Measurements from ENCODE around the gene DLG1. TPM values are rescaled to one million over a fixed set of nuclear protein-coding genes. Genes with fewer than 3 reads are reported as not detected.

Gene DLG1
- total and polyA plus RNA-seq, 2 of the 4 experiments (the other 2 are of a cell fraction) = 21.2 to 57.7 TPM

GRCh38 chr3:197021729-197022404 is 276.5 kb downstream of the DLG1 start:
- H3K36me3 ChIP-seq (ENCODE audit: control insufficient read depth, insufficient read depth, low read length) = no peaks in the 10 kb centered on the region
- in situ Hi-C loops (cut with MboI; ENCODE audit: low sequenced_read_pairs) (no loop called here), intact Hi-C loops (cut with micrococcal nuclease) (no loop called here), dilution Hi-C loops (cut with HindIII; ENCODE audit: low sequenced_read_pairs, unreplicated experiment) (no loop called here)
- H2BK120ac ChIP-seq (ENCODE audit: low read depth, low read length) = no peak overlapping the region
- WGBS, 2 experiments (ENCODE audit: extremely low coverage in 2 of 2, insufficient read length in 1 of 2) = 80% methylated on average over 8 of the region's 15 CpGs; no CpG with 5 or more reads in 1 of the 2 experiments
- H3K4ac ChIP-seq (ENCODE audit: low read depth, low read length) = no peak overlapping the region
- no peak overlapping the region for H3K56ac ChIP-seq (ENCODE audit: extremely low read depth, insufficient read depth, low read length)
- no peak overlapping the region for H3K14ac ChIP-seq (replicated peaks; ENCODE audit: low read depth, low read length)
- H3K9ac ChIP-seq (ENCODE audit: low read depth, low read length) = no peak overlapping the region
- no peak overlapping the region for H4K91ac ChIP-seq (ENCODE audit: insufficient read depth, low read depth, low read length)
- no peak overlapping the region for H2AK5ac ChIP-seq (ENCODE audit: low read depth, low read length)
- no peak overlapping the region for H4K5ac ChIP-seq (ENCODE audit: low read depth, low read length)
- BruUV-seq (replicated peaks) = no TSS peak
- no peak overlapping the region for H3K4me3 ChIP-seq (ENCODE audit: insufficient read depth, low read depth, low read length)
- H2BK15ac ChIP-seq (ENCODE audit: low read depth, low read length) = no peak overlapping the region
- H3K9me3 ChIP-seq (ENCODE audit: control insufficient read depth, insufficient read depth, low read length) = no peaks in the 10 kb centered on the region
- H2BK5ac ChIP-seq (ENCODE audit: low read depth, low read length, poor library complexity, severe bottlenecking) = no peak overlapping the region
- no peaks in the 10 kb centered on the region for H3K9me1 ChIP-seq (ENCODE audit: insufficient read depth, low read length)
- ChIA-PET CTCF (no interaction called here), POLR2A (ENCODE audit: unreplicated experiment) (no interaction called here)
- H3K23ac ChIP-seq (ENCODE audit: low read depth, low read length) = no peak overlapping the region
- TF ChIP-seq MAZ (IDR thresholded peaks at IDR 0.05; ENCODE audit: borderline replicate concordance, low read depth, low read length) (no peak), CEBPB (IDR thresholded peaks at IDR 0.05; ENCODE audit: low read depth, low read length) (no peak), SMC3 (IDR thresholded peaks at IDR 0.05; ENCODE audit: low read depth, low read length) (no peak), FOS (IDR thresholded peaks at IDR 0.05; ENCODE audit: low read depth, low read length) (no peak), RCOR1 (IDR thresholded peaks at IDR 0.05; ENCODE audit: insufficient replicate concordance, low read length) (no peak), POLR2A (IDR thresholded peaks at IDR 0.05; ENCODE audit: low read depth, low read length) (no peak), NFE2L2 (IDR thresholded peaks at IDR 0.05; ENCODE audit: low read depth, low read length) (no peak), CHD1 (IDR thresholded peaks at IDR 0.05; ENCODE audit: low read depth, low read length) (no peak), RAD21 (IDR thresholded peaks at IDR 0.05; ENCODE audit: low read length) (no peak), MAFK (IDR thresholded peaks at IDR 0.05; ENCODE audit: low read depth, low read length) (no peak), BHLHE40 (IDR thresholded peaks at IDR 0.05; ENCODE audit: low read depth, low read length) (no peak), MXI1 (IDR thresholded peaks at IDR 0.05; ENCODE audit: borderline replicate concordance, low read depth, low read length) (no peak), RFX5 (IDR thresholded peaks at IDR 0.05; ENCODE audit: low read depth, low read length) (no peak)
- TF ChIP-seq, protein P1, sequence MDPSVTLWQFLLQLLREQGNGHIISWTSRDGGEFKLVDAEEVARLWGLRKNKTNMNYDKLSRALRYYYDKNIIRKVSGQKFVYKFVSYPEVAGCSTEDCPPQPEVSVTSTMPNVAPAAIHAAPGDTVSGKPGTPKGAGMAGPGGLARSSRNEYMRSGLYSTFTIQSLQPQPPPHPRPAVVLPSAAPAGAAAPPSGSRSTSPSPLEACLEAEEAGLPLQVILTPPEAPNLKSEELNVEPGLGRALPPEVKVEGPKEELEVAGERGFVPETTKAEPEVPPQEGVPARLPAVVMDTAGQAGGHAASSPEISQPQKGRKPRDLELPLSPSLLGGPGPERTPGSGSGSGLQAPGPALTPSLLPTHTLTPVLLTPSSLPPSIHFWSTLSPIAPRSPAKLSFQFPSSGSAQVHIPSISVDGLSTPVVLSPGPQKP (IDR thresholded peaks at IDR 0.05; ENCODE audit: borderline replicate concordance, low read depth, low read length) = no peak
- TF ChIP-seq, protein P2, sequence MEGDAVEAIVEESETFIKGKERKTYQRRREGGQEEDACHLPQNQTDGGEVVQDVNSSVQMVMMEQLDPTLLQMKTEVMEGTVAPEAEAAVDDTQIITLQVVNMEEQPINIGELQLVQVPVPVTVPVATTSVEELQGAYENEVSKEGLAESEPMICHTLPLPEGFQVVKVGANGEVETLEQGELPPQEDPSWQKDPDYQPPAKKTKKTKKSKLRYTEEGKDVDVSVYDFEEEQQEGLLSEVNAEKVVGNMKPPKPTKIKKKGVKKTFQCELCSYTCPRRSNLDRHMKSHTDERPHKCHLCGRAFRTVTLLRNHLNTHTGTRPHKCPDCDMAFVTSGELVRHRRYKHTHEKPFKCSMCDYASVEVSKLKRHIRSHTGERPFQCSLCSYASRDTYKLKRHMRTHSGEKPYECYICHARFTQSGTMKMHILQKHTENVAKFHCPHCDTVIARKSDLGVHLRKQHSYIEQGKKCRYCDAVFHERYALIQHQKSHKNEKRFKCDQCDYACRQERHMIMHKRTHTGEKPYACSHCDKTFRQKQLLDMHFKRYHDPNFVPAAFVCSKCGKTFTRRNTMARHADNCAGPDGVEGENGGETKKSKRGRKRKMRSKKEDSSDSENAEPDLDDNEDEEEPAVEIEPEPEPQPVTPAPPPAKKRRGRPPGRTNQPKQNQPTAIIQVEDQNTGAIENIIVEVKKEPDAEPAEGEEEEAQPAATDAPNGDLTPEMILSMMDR (conservative IDR thresholded peaks at IDR 0.05; ENCODE audit: low read depth, low read length) = no peak
- TF ChIP-seq, protein P3, sequence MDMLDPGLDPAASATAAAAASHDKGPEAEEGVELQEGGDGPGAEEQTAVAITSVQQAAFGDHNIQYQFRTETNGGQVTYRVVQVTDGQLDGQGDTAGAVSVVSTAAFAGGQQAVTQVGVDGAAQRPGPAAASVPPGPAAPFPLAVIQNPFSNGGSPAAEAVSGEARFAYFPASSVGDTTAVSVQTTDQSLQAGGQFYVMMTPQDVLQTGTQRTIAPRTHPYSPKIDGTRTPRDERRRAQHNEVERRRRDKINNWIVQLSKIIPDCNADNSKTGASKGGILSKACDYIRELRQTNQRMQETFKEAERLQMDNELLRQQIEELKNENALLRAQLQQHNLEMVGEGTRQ (IDR thresholded peaks at IDR 0.05; ENCODE audit: low read depth, low read length) = no peak
- peak overlapping the region; percentile 65 for H2AK9ac ChIP-seq (replicated peaks; ENCODE audit: low read depth, low read length, poor library complexity)
- H3K27me3 ChIP-seq (ENCODE audit: control insufficient read depth, insufficient read depth, low read length) = peaks cover 61% of the 10 kb centered on the region
- H3K4me1 ChIP-seq (ENCODE audit: control insufficient read depth, insufficient read depth, low read length) = no peaks in the 10 kb centered on the region
- no peaks in the 10 kb centered on the region for H4K20me1 ChIP-seq (ENCODE audit: insufficient read depth, low read length)
- H3K4me2 ChIP-seq (ENCODE audit: low read depth, low read length) = no peak overlapping the region
- no peak overlapping the region for H2BK20ac ChIP-seq (ENCODE audit: low read depth, low read length)
- no peak overlapping the region for H3K27ac ChIP-seq (ENCODE audit: insufficient read depth, low read length)
- no peak overlapping the region for H3K18ac ChIP-seq (ENCODE audit: low read depth, low read length)
- H4K8ac ChIP-seq (ENCODE audit: low read depth in 2 of 2, low read length in 2 of 2) = no peak overlapping the region
- ATAC-seq (ENCODE audit: low read depth) = no peak
- no peak for DNase-seq
- no peak overlapping the region for H2AFZ ChIP-seq (replicated peaks; ENCODE audit: low read length, poor library complexity)
- H3K79me1 ChIP-seq (ENCODE audit: low read depth in 1 of 2, low read length in 2 of 2) = no peaks in the 10 kb centered on the region

All from IMR-90 (cell line).